Epidermal melanocyte (primary cell): ENCODE data around the gene UBL5.
"Not testable (repeated sequence)": the region's sequence is repeated elsewhere in the genome, so short reads cannot be mapped to it uniquely, and the experiment has no call there.

Experiments used
- DNase-seq: peaks from one replicate; pipeline ENCODE4 v3.0.0; 2011; ENCODE audit warnings: low spot score; ENCODE audit not compliant: insufficient read length

Gene UBL5

DNA sequence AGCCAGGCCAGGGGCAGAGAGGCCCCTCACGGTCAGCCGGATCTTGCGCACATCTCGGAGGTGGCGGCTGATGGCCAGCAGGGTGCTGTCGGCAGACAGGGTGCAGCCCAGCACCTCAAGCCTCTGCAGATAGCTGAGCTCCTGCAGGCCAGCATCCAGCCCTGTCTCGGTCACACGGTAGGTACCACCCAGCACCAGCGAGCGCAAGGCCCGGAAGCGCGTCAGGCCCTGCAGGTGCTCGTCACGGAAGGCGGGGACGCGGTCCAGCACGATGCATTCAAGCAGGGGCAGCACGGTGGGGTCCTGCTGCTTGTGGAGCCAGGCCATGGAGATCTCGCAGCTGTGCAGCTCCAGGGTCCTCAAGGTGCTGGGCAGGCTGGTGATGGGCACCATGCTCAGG, 16.6 kb upstream of the UBL5 start:
- no peak for DNase-seq

DNA sequence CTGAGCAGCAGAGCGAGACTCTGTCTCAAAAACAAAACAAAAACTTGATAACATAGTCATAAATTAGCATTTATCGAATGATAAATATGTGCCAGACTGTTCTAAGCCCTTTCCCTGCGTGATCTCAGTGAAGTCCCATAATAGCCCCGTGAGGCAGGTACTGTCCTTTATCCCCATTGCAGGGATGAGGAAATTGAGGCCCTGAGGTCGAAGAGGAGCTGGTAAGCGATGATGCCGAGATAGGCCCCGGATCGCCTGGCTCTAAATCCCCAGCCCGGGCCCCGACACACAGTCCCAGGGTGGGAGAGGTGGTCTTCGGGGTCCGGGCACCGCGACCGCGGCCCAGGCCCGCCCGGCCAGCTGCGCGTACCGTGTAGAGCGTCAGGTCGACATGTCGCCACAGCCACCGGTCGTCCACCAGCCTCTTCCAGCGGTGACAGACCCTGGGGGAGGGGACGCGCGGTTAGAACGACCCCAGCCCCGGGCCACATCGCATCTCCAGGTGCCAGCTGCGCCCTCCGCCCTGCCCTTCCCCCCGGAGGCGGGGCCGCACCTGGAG, 9.5 kb upstream of the UBL5 start:
- no peak for DNase-seq

DNA sequence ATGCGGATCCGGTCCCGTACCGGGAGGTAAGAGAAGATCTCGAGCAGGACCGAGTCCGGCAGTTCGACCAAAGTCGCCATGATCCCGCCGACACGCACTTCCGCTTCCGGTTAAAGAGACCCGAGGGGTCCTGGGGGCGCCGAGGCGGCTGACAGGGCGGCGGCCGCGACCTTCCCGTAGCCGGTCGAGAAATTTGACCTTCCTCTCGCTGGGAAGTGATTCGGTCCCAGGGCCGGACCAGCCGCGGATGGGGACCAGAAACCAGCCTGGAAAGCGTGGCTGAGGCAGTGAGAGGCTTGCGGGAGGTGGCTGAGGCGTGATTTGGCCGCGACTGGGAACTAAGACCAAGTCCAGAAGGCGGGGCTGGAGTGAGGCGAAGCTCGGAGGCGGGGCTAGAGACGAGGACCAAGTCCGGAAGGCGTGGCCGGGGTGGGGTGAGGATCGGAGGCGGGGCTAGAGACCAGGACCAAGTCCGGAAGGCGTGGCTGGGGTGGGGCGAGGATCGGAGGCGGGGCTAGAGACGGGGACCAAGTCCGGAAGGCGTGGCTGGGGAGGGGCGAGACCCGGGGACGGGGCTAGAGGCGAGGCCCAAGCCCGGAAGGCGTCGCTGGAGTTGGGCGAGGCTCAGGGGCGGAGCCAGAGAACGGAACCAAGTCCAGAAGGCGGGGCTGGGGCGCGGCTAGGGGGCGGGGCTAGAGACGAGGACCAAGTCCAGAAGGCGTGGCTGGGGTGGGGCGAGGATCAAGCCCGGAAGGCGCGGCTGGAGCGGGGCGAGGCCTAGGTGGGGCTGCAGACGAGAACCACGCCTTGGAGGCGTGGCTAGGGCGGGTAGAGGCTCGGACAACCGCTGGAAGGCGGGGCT, 8.8 kb upstream of the UBL5 start, which contains the start of gene FBXL12:
Gene FBXL12, minus strand, starts transcription at position 346 of the 862 bp plus-strand sequence. Its CDS starts 266 bp downstream, at position 80.
- peak; percentile 86 for DNase-seq

DNA sequence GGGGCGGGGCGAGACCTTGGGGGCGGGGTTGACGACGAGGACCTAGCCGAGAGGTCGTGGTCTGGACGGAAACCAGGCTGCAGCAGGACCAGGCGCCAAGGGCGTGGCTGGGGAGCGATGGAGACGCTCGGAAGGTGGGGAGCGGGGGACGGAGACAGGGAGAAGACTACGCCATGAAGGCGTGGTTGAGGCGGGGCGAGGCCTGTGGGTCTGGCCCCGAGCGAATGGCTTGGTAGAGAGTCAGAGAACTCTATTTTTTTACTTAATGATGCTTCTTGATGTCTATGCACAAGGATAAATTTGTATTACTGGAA, 8.2 kb upstream of the UBL5 start:
- peak; percentile 81 for DNase-seq

DNA sequence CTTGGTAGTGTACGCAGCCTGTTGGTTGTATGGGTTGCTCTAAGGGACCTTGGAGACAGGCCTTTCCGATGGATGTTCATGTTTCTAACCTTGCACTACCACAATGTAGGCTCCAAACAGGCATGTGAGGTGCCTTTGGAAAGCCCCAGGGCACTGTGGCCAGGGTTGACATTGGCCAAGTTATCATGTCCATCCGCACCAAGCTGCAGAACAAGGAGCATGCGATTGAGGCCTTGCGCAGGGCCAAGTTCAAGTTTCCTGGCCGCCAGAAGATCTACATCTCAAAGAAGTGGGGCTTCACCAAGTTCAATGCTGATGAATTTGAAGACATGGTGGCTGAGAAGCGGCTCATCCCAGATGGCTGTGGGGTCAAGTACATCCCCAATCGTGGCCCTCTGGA, 7.7 kb upstream of the UBL5 start:
- DNase-seq, result not testable (repeated sequence)

DNA sequence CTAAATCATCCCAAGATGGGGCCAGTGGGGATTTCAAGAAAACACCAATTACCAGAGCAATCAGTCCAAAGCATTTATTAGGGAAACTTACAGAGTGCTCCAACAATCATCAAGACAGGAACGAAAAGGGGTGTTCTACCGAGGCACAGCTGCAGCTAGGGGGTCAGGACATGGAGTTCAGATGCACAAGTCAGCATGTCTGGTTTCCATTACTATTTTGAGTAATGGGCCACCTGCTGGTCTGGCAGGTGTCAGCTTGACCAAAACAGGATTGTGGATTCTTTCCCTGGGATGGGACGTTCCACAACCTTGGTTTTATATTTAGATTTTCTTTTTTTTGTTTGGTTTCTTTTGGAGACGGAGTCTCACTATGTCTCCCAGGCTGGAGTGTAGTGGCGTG, 3.9 kb upstream of the UBL5 start:
- no peak for DNase-seq

DNA sequence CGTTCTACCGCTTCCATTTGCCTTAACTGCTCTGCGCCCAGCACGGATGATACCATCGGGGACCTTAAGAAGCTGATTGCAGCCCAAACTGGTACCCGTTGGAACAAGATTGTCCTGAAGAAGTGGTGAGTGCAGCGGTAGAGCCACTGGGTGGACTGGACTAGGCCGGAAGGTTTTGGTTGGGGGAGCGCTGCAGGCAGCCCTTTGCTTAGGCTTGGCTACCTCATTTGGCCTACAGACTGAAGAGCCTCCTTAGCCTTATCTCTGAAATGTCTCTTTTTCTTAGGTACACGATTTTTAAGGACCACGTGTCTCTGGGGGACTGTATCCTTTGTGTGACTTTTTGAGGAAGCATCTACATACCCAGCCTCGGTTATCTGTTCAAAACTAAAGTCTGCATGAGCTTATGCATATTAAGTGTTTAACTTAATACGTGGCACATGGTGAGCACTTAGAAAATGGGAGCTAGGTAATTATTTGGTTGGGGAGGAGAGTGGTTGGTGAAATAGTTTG, 889 bp downstream of the UBL5 start:
- no peak for DNase-seq

DNA sequence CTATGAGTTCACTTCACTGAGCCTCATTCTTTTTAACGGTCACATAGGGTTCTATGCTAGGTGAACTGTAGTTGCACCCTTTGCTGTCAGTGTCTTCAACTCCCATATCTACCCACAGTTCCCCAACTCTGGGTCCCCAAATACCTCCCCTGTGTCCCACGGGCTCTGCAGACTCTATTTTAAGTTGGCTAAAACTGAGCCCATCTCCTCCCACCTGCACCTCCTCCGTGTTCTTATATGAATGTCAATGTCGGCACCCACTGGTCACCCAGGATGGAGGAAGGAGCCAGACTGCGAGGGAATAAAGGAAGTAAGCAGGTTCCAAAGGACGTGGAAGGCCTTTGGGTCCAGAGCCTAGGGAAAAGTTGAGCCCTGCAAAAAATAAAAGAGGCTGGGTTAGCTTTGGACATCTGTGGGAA, 6.6 kb downstream of the UBL5 start:
- DNase-seq, result no peak

DNA sequence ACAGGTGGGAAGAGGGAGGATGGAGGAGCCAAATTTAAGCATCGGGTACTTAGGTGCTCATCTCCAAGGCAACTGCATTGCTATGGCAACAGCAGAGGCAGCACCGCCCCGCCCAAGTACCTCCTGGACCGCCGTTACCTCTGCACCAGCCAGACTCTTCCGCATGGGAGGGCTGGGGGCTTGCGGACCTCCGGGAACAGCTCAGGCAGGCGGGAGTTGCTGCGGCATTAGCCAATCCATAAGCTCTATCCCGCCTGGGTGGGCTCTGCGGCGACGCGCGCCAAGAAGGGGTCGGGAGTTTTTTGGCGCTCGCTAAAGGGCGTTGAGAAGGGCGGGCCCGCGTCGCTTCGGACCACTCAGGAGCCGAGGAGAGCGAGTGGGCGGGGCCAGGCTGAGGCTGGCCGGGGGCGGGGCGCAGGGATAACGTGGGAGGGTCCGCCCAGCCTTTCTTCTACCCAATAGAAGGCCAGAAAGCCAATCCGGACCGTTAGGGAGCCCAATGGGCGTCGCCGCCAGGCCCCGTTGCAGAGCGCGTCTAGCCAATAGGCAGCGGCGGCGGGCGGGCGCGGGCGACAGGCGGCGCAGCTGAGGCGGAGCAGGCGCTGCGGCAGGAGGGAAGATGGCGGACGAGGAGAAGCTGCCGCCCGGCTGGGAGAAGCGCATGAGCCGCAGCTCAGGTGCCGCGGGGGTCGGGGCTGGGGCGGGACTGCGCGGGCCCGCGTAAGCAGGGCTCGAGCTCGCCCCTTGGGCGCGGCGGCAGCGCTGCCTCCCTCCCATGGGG, 7.2 kb downstream of the UBL5 start, which contains the start of gene PIN1:
Gene PIN1, plus strand, starts transcription at position 593 of the 781 bp plus-strand sequence. Its CDS starts 27 bp downstream, at position 620.
- peak; percentile 98 for DNase-seq

DNA sequence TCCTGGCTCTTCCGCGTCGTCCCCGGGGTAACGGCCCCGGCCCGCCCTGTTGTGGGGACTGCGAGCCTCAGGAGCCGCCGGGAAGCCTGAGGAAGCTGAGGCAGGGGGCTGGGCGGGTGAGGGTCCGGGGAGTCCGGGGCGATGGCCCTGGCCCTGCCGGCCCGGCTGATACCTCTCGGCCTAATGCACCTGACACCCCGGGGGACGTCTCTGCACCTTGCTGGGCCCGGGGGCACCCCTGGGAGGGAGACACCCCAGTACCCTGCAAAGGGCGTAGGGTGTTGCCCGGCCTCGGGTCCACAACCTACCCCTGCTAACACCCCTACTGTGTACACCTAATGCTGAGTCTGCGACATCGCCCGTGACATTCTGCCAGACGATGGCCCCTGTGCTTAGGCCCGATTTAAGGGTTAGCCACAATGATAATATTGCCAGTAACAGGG, 7.8 kb downstream of the UBL5 start:
- no peak for DNase-seq

DNA sequence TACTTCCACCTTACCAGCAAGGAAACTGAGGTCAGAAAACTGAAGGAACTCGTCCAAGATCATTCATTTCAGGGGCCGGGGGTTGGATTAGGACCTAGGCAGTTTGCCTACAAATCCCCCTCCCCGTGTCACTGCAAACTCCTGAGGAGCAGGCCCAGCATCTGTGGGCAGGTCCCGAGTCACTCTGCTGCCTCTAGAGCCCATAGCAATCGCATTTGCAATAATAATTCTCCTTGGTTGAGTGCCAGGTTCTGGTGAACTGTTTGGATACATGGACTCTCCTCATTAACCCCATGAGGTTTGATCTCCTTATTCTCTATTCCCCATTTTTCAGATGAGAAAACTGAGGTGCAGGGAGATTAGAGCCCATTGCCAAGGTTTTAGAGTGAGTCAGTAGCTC, 8.3 kb downstream of the UBL5 start:
- peak; percentile 15 for DNase-seq

DNA sequence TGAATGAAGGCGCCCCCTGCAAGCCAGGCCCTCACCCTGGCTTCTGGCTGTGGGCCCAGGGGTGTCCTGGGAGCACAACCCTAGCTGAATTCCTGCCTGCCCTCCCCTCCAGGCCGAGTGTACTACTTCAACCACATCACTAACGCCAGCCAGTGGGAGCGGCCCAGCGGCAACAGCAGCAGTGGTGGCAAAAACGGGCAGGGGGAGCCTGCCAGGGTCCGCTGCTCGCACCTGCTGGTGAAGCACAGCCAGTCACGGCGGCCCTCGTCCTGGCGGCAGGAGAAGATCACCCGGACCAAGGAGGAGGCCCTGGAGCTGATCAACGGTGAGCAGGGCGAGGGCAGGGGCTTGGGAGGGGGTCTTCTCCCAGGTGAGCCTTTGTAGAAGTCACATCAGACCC, 10.6 kb downstream of the UBL5 start:
- DNase-seq, result no peak

DNA sequence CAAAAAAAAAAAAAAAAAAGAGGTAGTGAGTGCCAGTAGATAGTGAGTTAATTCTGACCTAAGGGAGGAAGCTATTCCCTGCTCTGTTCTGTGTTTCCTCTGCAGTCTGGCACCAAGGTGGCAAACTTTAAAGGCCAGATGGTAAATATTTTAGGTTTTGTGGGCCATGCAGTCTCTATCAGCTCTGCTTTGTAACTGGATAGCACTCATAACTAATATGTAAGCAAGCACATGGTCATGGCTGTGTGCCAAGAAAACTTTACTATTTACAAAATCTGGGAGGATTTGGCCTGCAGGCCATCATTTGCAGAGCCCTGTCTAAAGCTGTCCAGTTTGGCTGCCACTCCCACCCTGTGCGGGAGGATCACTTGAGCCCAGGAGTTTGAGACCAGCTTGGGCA, 11.7 kb downstream of the UBL5 start:
- peak; percentile 23 for DNase-seq

DNA sequence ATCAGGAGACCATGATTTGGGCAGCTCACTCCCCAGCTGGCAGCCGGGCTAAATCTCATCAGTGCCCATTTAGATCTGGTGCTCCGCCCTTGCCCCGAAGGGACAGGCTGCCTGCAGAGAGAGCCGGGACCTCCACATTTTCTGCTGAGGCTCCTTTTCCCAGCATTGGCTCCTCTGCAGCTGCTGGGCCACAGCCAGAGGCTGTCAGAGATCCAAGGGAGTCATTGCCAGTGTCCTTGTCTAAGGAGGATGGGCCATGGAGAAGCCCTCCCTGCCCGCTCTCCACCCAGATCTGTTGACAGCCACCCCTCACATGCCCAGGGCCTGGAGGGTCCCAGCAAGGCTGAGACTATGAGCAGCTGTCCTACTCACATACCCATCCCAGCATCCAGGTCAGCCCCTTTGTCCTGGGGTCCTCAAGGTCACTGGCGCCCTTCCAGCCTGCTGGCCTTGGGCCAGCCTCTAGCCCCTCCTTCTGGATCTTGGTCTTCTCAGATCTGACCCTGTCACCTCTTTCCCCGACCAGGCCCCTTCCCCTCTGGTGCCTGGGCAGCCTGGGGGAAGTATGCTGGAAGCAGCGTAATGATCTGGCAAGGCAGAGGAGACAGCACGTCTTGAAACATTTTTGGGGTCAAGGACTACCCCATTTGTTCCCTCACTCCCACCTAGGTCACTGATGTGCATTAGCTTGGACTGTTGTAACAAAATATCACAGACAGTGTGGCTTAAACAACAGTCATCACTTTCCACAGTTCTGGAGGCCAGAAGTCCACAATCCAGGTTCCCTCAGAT, 15.3 kb downstream of the UBL5 start:
- no peak for DNase-seq

DNA sequence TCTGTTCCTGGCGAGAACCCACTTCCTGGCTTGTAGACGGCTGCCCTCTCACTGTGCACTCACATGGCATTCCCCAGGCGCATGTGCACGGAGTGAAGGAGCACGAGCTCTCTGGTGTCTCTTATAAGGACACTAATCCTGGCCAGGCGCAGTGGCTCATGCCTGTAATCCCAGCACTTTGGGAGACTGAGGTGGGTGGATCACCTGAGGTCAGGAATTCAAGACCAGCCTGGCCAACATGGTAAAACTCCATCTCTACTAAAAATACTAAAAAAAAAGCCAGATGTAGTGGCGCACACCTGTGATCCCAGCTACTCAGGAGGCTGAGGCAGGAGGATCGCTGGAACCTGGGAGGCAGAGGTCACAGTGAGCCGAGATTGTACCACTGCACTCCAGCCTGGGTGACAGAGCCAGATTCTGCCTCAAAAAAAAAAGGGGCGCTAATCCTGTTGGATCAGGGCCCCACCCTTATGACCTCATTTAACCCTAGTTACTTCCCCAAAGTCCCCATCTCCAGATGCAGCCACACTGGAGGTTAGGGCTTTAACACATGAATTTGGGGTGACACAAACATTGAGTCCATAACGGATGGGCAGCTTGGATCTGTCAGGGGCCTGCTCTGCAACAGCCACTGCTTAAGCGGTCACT, 16.0 kb downstream of the UBL5 start:
- DNase-seq, result not testable (repeated sequence)

DNA sequence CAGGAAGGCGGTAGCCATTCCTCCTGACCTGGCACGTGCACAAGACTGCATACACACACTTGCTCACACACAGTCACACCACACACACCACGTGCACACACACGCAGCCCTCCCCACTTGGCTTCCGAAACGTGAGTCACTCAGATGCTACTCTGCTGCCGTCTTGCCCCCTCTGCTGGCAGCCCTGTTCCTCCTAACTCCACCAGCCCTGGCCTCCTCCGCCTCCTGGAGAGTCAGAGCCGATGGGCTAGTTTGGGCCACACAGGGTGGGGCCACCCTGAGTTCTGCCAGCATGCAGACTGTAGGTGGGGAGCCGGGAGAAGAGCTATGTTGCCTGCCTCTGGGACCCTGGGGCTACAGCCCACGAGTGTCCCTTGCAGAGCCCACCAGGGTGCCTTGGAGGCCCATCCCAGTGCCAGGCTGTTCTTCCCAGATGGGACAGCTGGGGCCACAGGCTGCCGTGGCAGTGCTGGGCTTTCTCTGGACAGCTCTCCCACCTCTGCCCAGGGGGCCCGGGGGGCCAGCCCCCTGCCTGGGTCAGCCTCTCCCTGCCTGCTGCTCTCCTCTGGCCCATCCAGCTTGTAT, 19.5 kb downstream of the UBL5 start:
- peak; percentile 74 for DNase-seq

DNA sequence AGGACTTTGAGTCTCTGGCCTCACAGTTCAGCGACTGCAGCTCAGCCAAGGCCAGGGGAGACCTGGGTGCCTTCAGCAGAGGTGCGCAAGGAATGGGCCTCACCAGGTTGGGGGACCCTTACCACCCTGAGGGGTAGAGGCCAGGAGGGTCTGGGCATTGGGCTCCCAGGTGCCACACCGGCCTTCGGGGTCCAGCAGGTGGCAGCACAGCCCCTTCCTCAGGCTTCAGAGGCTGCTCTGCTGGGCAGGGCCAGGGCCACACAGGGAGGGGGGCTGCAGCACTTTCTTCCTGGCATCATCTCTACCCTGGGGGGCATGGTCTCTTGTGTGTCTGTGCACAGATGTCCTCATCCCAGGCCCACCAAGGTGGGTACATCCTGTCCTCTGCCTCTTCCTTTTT, 20.3 kb downstream of the UBL5 start:
- DNase-seq, result no peak

DNA sequence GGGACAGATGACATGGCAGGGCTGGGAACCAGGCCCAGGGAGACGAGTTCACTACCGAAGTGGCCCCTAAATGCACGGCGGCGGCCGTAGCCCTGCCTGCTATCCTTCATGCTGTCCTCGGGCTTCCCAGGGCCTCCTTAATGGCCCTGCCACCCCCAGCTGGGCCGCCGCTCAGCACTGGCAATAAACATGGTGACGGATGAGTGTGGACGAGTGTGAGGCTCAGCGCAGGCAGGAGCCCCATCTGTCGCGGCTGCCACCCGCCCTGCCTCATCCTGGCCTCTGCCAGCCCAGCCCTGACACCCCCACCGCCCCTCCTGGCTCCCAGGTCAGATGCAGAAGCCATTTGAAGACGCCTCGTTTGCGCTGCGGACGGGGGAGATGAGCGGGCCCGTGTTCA, 21.0 kb downstream of the UBL5 start:
- DNase-seq, result no peak

DNA sequence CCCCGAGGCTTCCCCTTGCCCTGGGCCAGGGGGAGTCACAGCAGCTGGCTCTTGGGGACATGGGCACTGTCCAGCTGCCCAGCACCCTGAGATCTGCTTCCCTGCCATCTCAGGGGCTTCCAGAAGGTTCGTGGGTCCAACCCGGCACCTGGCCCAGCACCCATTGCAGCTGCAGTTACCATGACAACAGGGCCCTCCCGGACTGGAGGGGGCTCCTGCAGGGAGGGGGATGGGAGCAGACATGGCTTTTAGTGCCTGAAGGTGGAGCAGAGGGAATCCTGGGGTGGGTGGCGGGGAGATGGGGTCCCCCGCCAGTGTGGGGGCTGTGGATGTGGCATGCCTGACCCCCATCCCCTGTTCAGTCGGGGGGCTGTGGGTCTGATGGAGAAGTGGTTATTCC, 22.1 kb downstream of the UBL5 start:
- DNase-seq, result no peak

DNA sequence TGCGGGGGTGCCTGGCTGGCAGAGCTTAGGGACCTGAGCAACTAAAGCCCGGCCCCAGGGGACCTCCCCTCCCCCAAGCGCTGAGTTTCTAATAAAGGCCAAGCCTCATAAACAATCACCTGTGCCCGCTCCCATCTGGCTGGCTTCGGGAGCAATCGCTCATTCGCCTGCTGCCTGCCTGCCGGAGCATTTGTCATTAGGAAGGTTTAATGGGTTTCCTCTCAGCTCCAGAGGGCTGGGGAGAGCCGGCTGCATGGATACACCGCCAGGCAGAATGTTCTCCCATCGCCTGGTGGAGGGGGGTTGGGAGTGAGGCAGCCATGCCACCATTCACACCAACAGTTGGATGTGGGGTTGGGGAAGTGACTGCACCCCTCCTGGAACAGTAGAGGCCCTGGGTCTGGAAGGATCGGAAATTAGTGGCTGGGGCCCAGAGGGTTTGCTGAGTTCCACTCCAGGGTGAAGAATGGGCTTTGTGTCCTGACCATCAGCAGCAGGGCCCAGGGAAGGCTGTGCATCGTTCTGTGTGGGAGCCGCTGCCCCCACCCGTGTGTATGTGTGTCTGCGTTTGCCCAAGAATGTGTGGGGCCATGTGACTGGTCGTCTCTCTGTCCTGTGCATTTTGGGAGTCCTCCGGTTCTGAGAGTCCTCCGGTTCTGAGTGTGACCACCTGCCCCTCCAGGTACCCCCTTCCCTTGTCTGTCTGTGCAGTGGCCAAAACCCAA, 22.7 kb downstream of the UBL5 start:
- DNase-seq, result no peak
